ENCODE results near the gene ARHGAP35. TPM values are rescaled to one million over a fixed set of nuclear protein-coding genes. Genes with fewer than 3 reads are reported as not detected.

ARHGAP35 gene
- total and polyA plus RNA-seq, 5 donors from 2014 or later, result 3.4 to 47.7 (median 4.7) TPM

DNA sequence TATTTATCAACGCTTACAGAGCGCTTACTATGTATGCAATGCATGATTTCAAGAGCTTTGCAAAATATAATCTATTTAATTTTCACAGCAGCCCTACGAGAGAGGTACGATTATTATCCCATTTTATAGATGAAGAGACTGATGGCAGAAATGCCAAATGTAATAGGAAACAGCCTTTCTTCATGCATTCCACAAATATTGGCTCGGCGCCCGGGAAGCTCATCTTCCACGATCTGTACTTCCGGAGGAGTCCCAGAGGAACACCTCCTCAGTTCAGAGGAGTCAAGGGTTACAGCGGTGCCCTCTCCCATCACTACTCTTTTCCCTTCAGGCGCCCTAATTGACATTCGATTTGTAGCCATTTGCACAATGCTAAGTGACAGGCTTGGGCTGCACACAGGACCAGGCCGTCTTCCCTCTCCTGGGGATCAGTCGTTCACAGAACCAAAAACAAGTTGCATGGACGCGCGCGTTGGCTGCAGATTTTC lies 1.1 kb upstream of the ARHGAP35 start:
- H3K4me1 ChIP-seq (ENCODE audit: control insufficient read depth, insufficient read depth, low read length, poor library complexity, severe bottlenecking), result peaks cover 50% of the 10 kb centered on the region
- peaks cover 4 to 21% (median 14%) of the 10 kb centered on the region in 4 donors for H3K4me1 Mint-ChIP-seq
- peak overlapping the region; percentile 55 for H3K4me3 ChIP-seq (ENCODE audit: low read depth, low read length)
- H3K4me3 Mint-ChIP-seq, result peak overlapping the region; percentile 93 to 96 (median 94)
- peak overlapping the region; percentile 95 for H3K27ac ChIP-seq (ENCODE audit: insufficient read depth, low read length, poor library complexity, severe bottlenecking)
- H3K27ac Mint-ChIP-seq, result peak overlapping the region; percentile 74 to 96 (median 92)
- H3K27me3 ChIP-seq (ENCODE audit: control insufficient read depth, insufficient read depth, low read length), result no peaks in the 10 kb centered on the region
- no peak for ATAC-seq (ENCODE audit: low read depth in 2 of 2)
- H3K36me3 Mint-ChIP-seq, result no peaks in the 10 kb centered on the region
- H3K9me3 ChIP-seq (ENCODE audit: control insufficient read depth in 2 of 2, low read length in 2 of 2), result no peaks in the 10 kb centered on the region
- H3K36me3 ChIP-seq (ENCODE audit: control insufficient read depth, insufficient read depth, low read length), result no peaks in the 10 kb centered on the region
- H3K27me3 Mint-ChIP-seq, result peaks cover 15% of the 10 kb centered on the region
- no peak for DNase-seq
- H3K9me3 Mint-ChIP-seq, result peaks cover 0 to 1% (median 0%) of the 10 kb centered on the region in 7 donors

DNA sequence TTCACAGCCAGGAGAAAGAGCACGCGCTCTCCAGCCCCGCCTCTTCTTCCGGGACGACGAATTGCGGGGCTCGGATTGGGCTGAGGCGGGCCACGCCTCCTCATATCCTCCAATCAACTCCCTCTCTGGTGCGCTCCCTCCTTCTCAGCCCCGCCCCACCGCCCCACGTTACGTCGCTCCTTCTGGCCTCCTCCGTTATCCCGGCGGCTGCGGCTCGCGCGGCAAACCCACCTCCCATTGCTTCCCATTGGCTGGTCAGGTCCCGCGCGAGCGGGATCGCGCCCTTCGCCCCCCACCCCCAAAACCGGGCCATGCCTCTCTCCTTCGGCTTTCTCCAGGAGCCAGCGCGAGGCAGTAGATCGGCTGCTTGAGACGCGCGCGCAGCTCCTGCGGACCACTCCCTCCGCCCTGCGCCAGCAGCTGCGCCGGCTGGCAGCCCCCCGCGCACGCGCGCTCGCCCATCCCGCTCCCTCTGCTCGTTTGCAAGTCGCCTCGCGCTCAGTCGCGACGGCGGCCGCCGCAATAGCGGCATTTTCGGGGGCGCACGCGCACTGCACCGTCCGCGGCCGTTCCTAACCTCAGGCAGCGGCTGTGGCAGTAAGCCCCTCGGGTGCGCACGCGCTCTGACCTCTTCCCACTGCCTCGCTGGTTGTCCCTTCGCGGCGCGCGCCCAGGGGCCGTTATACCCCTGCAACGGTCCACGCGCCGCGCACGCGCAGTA lies 512 bp upstream of the ARHGAP35 start:
- Histone ChIP-seq H3K36me3 (ENCODE audit: control insufficient read depth, insufficient read depth, low read length) (no peaks in the 10 kb centered on the region), H3K9me3 (ENCODE audit: control insufficient read depth in 2 of 2, low read length in 2 of 2) (no peaks in the 10 kb centered on the region), H3K4me3 (ENCODE audit: low read depth, low read length) (peak overlapping the region; percentile 55), H3K4me1 (ENCODE audit: control insufficient read depth, insufficient read depth, low read length, poor library complexity, severe bottlenecking) (peaks cover 50% of the 10 kb centered on the region), H3K27ac (ENCODE audit: insufficient read depth, low read length, poor library complexity, severe bottlenecking) (peak overlapping the region; percentile 95), H3K27me3 (ENCODE audit: control insufficient read depth, insufficient read depth, low read length) (no peaks in the 10 kb centered on the region)
- Mint-ChIP-seq H3K36me3 (no peaks in the 10 kb centered on the region), H3K4me1 (peaks cover 4 to 20% (median 14%) of the 10 kb centered on the region in 4 donors), H3K9me3 (peaks cover 0 to 1% (median 0%) of the 10 kb centered on the region in 7 donors), H3K4me3 (peak overlapping the region; percentile 93 to 96 (median 94)), H3K27ac (peak overlapping the region; percentile 84 to 96 (median 92)), H3K27me3 (peaks cover 15% of the 10 kb centered on the region)
- ATAC-seq (ENCODE audit: low read depth in 2 of 2) (peak; percentile 81 to 84), DNase-seq (peak; percentile 93 to 99 (median 93))

DNA sequence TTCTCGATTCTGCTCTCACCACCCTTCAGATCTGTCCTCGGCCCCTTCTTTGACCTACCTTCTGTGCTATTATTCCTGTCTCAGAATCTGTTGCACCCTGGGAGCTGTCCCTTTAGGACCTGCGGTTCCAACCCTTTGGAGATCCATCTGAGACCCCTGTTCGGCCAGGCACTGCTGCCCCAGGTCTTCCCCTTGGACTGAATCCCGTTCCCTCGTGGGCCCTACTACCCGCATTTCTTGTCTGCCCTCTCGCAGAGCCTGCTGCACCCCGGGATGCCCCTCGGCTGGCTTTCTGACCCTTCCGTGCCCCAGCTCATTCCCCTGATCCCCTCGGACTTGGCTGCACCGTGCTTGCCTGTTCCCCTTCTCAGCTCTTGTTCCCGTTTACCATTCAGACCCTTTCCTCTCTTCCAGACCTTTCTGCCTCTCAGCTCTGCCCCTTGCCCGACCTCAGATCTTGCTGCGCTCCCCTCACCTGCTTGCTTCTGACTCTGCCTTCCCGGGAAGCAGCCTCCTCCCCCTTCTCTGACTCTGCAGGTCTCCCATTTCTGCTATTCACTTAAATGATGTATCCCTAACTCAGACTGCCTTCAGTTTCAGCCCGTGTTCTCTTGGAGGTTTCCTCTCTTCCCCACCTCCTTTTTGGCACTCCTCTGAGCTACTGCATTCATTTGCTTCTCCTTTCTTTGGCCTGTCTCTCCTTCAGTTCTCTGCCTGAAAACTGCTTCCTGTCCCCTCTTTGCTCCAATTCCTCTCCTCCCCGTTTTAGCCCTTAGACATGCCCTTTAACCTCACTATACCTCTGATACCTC lies 1.1 kb downstream of the ARHGAP35 start:
- H3K4me1 ChIP-seq (ENCODE audit: control insufficient read depth, insufficient read depth, low read length, poor library complexity, severe bottlenecking), result peaks cover 43% of the 10 kb centered on the region
- H3K27me3 ChIP-seq (ENCODE audit: control insufficient read depth, insufficient read depth, low read length), result no peaks in the 10 kb centered on the region
- Mint-ChIP-seq H3K9me3 (no peaks in the 10 kb centered on the region), H3K4me1 (peaks cover 8 to 21% (median 12%) of the 10 kb centered on the region in 4 donors), H3K36me3 (no peaks in the 10 kb centered on the region), H3K4me3 (no peak overlapping the region), H3K27me3 (peaks cover 6% of the 10 kb centered on the region), H3K27ac (no peak overlapping the region)
- no peaks in the 10 kb centered on the region for H3K9me3 ChIP-seq (ENCODE audit: control insufficient read depth in 2 of 2, low read length in 2 of 2)
- H3K4me3 ChIP-seq (ENCODE audit: low read depth, low read length), result peak overlapping the region; percentile 79
- no peaks in the 10 kb centered on the region for H3K36me3 ChIP-seq (ENCODE audit: control insufficient read depth, insufficient read depth, low read length)
- ATAC-seq (ENCODE audit: low read depth in 2 of 2), result no peak
- DNase-seq, result peak in 1 of 3 donors; percentile 3
- H3K27ac ChIP-seq (ENCODE audit: insufficient read depth, low read length, poor library complexity, severe bottlenecking), result no peak overlapping the region

DNA sequence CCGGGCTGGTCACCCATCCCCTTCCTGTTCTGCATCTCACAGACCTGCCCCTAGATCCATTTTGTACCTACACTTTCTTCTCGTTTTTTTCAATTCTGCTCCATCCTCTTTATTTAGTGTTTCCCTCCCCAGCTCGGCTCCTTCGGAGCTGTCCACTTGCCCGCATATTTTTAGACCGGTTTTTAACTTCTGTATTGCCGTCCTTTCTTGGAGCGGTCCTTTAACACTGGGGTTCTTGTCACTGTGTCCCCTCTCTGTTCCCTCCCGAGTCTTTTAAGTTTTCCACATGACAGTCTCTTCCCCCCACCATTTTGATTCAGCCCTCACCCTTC lies 1.7 kb downstream of the ARHGAP35 start:
- ATAC-seq (ENCODE audit: low read depth in 2 of 2) (no peak), DNase-seq (peak in 1 of 3 donors; percentile 33)
- H3K9me3 ChIP-seq (ENCODE audit: control insufficient read depth in 2 of 2, low read length in 2 of 2), result no peaks in the 10 kb centered on the region
- H3K27ac ChIP-seq (ENCODE audit: insufficient read depth, low read length, poor library complexity, severe bottlenecking), result no peak overlapping the region
- H3K9me3 Mint-ChIP-seq, result no peaks in the 10 kb centered on the region
- H3K27me3 ChIP-seq (ENCODE audit: control insufficient read depth, insufficient read depth, low read length), result no peaks in the 10 kb centered on the region
- H3K27ac Mint-ChIP-seq, result no peak overlapping the region
- peaks cover 6% of the 10 kb centered on the region for H3K27me3 Mint-ChIP-seq
- H3K36me3 Mint-ChIP-seq, result no peaks in the 10 kb centered on the region
- H3K36me3 ChIP-seq (ENCODE audit: control insufficient read depth, insufficient read depth, low read length), result no peaks in the 10 kb centered on the region
- peaks cover 48% of the 10 kb centered on the region for H3K4me1 ChIP-seq (ENCODE audit: control insufficient read depth, insufficient read depth, low read length, poor library complexity, severe bottlenecking)
- no peak overlapping the region for H3K4me3 Mint-ChIP-seq
- H3K4me1 Mint-ChIP-seq, result peaks cover 8 to 27% (median 16%) of the 10 kb centered on the region in 4 donors
- peak overlapping the region; percentile 79 for H3K4me3 ChIP-seq (ENCODE audit: low read depth, low read length)

DNA sequence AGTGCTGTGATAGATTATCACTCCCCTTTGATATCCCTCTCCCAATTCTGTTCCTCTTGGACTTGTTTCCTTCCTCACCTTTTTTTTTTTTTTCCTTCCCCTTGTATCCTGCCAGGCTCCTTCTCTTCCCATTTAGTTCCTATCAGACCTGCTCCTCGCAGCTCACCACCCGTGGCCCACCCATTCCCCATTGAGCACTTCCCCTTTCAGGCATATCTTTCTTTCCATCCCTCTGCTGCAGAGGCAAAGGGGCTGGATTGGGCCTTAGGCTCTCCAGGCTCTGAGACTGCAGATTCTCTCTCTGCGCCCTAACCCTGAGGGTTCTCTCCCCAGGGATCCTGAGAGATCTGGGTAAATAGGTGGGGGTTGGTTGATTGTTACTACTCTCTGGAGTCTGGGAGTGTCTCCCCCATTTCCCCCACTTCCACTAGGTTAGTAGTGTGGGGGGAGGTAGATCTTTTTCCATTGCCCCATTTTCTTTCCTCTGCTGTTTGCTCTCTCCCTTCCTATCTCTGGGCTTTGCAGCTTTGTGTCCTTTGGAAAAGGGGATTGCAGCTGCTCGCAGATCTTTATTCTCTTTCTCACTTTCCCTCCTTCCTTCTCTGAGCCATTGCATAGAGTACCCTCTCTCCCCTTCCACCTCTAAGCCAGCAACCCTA lies 2.3 kb downstream of the ARHGAP35 start:
- no peak overlapping the region for H3K27ac Mint-ChIP-seq
- no peaks in the 10 kb centered on the region for H3K9me3 ChIP-seq (ENCODE audit: control insufficient read depth in 2 of 2, low read length in 2 of 2)
- peak overlapping the region; percentile 79 for H3K4me3 ChIP-seq (ENCODE audit: low read depth, low read length)
- H3K4me1 ChIP-seq (ENCODE audit: control insufficient read depth, insufficient read depth, low read length, poor library complexity, severe bottlenecking), result peaks cover 51% of the 10 kb centered on the region
- H3K27me3 ChIP-seq (ENCODE audit: control insufficient read depth, insufficient read depth, low read length), result no peaks in the 10 kb centered on the region
- H3K36me3 ChIP-seq (ENCODE audit: control insufficient read depth, insufficient read depth, low read length), result no peaks in the 10 kb centered on the region
- H3K36me3 Mint-ChIP-seq, result no peaks in the 10 kb centered on the region
- H3K4me1 Mint-ChIP-seq, result peaks cover 8 to 33% (median 17%) of the 10 kb centered on the region in 4 donors
- peaks cover 6% of the 10 kb centered on the region for H3K27me3 Mint-ChIP-seq
- DNase-seq (no peak), ATAC-seq (ENCODE audit: low read depth in 2 of 2) (no peak)
- no peak overlapping the region for H3K4me3 Mint-ChIP-seq
- no peaks in the 10 kb centered on the region for H3K9me3 Mint-ChIP-seq
- no peak overlapping the region for H3K27ac ChIP-seq (ENCODE audit: insufficient read depth, low read length, poor library complexity, severe bottlenecking)

DNA sequence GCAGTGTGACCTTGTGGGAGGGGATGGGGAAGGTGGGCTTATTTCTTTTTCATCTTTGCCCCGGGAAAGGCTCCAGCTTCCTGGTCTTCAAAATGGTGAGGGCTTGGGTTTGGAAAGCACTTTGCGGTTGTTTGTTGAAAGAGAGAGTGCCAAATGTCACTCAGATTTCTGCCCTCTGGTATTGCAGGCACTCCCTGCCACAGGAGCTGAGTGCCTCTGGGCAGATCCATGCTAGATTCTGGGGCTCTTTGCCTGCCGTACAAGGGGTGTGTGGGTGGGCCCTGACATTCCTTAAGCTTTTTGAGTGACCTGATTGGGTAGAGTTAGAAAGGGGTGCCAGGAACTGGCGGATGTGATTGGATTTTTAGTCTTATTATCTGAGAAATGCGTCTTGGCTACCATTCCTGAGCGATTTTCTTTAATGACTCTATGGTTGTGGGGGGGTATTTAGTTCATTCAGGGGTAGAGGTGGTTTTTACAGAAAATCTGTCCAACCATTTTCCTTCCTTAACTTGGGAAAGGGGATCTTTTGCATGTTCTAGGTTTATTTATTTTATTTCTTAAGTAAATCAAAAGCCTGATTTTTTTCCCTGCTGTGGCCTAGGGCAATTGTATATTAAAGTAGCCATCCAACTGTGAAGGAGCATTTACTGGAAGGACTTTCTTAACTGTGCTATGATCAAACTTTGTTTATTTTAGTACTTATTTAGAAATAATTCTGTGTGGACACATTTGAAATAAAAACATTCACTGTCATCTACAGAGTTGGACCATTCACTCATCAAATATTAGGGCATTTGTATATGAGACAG lies 3.2 kb downstream of the ARHGAP35 start:
- no peak for ATAC-seq (ENCODE audit: low read depth in 2 of 2)
- Histone ChIP-seq H3K27ac (ENCODE audit: insufficient read depth, low read length, poor library complexity, severe bottlenecking) (no peak overlapping the region), H3K4me1 (ENCODE audit: control insufficient read depth, insufficient read depth, low read length, poor library complexity, severe bottlenecking) (peaks cover 56% of the 10 kb centered on the region), H3K9me3 (ENCODE audit: control insufficient read depth in 2 of 2, low read length in 2 of 2) (no peaks in the 10 kb centered on the region), H3K4me3 (ENCODE audit: low read depth, low read length) (peak overlapping the region; percentile 10), H3K36me3 (ENCODE audit: control insufficient read depth, insufficient read depth, low read length) (no peaks in the 10 kb centered on the region), H3K27me3 (ENCODE audit: control insufficient read depth, insufficient read depth, low read length) (no peaks in the 10 kb centered on the region)
- Mint-ChIP-seq H3K27ac (no peak overlapping the region), H3K4me3 (no peak overlapping the region), H3K4me1 (peaks cover 10 to 42% (median 22%) of the 10 kb centered on the region in 4 donors), H3K36me3 (no peaks in the 10 kb centered on the region), H3K27me3 (peaks cover 6% of the 10 kb centered on the region), H3K9me3 (no peaks in the 10 kb centered on the region)
- no peak for DNase-seq
